GM12891 (cell line): ENCODE measurements around the gene CFAP92.

Experiments
- POLR2A ChIP-seq: IDR thresholded peaks from 2 replicates; pipeline ENCODE4 v1.6.1; 2011; ENCODE audit warnings: low read depth, low read length, control low read depth
- SPI1 ChIP-seq: IDR thresholded peaks from 2 replicates; pipeline ENCODE4 v1.6.1; 2011; ENCODE audit warnings: low read depth, low read length, control low read depth

DNA sequence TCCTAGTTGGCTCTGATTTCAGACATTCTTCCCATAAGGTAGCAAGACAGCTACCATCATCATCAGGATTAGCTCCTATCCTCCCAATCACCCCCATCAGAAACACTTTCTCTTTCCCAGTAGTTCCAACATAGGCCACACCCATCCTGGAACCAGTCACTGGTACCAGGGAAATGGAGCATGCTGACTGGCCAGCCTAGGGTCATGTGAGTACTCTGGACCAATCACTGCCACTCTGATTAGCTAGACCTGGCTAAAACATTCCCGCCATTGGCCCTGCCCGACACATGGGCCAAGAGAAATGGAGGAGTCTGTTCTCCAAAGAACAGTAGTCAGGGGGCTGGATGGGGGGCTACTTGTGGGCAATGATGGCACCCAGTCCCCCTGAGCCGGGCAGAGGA lies 19.6 kb upstream of the CFAP92 start:
- TF ChIP-seq POLR2A = no peak
- TF ChIP-seq SPI1 = no peak
